AG10803 (cell line): ENCODE measurements around the gene ADGRD1.

Experiments used
- DNase-seq: peaks from one replicate; pipeline ENCODE4 v3.0.0; 2010; ENCODE audit warnings: low read depth
- H3K4me3 ChIP-seq: 2 replicates; pipeline ENCODE4 v1.5.1; 2011; ENCODE audit warnings: mild to moderate bottlenecking, low read length, control low read depth
- TF ChIP-seq, protein P1 (sequence below): conservative IDR thresholded peaks from 2 replicates; pipeline ENCODE4 v1.5.1; 2011; ENCODE audit warnings: mild to moderate bottlenecking, low read length, control low read depth, inconsistent platforms

Gene ADGRD1

DNA sequence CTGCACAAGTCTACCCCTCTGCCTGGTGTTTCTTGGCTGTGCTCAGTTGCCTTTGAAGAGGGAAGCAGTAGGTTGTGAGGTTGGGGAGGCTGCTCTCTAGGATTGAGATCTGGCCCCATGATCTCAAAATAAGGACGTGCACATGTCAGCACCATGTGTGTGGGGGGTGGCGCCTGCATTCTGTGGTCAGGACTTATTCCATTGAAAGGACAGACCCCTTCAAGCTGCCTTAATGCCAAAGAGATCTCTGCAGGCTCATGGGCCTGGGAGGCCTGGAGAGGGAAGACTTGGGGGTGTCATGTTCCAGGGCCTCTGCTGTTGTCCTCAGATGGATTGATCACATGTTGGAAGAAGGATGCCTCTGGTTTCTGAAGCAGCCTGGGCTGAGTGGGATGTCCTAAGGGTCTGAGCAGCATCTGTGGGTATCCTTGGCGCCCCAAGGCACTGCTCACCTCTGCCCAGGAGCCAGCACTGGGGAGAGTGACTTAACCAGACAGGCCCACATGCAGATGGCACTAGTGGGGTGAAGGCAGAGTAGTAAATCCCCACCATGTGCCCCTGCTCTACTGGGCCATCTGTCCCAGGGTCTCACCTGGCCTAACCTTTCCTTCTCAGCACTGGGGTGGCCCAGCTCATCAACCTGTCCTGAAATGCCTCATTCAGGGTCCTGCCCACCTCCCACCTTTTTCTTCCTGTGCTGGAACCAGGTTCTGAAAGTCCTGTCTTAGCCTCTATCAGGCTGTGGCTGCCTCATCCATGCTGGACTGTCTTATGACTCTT lies 118.9 kb downstream of the ADGRD1 start:
- no peak overlapping the region for H3K4me3 ChIP-seq
- TF ChIP-seq, protein P1, sequence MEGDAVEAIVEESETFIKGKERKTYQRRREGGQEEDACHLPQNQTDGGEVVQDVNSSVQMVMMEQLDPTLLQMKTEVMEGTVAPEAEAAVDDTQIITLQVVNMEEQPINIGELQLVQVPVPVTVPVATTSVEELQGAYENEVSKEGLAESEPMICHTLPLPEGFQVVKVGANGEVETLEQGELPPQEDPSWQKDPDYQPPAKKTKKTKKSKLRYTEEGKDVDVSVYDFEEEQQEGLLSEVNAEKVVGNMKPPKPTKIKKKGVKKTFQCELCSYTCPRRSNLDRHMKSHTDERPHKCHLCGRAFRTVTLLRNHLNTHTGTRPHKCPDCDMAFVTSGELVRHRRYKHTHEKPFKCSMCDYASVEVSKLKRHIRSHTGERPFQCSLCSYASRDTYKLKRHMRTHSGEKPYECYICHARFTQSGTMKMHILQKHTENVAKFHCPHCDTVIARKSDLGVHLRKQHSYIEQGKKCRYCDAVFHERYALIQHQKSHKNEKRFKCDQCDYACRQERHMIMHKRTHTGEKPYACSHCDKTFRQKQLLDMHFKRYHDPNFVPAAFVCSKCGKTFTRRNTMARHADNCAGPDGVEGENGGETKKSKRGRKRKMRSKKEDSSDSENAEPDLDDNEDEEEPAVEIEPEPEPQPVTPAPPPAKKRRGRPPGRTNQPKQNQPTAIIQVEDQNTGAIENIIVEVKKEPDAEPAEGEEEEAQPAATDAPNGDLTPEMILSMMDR = no peak
- no peak for DNase-seq

DNA sequence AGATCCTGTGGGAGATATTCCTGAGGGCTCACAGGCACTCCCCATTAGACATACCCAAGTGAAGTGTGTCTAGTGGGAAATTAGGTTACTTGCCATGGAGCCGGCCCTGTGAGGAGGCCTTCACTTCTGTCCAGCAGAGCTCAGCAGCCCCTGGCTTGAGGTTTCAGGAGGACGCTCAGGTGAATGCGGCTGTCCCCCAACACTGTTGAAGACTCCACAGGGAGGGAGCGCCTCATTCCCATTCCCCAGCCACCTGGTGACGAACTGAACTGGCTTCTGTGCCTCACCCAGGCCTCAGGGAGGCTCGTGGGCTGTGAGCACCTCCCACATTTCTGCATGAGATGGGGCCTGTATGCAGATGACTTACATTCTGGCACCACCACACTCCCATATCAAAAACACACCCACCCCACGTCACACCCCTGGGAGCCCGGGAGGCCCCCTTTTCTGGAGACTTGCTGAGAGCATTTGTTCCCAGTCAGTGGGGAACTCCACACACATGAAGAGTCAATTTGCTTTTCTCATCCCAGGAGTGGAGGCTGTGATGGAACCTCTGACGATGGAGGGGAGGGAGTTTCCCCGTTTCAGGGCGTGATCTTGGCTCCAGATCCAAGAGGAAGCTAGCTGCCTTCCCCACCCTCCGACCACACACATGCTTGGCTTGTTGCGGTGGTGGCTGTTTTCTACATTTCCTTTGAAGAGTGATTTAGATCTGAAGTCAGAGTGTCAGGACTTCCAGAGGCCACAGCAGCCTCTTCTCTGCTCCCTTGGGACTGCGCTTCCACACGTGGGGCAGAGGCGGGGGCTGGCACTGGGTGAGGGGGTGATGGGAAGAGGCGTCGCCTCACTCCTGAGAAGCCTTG lies 120.7 kb downstream of the ADGRD1 start:
- peak; percentile 34 for DNase-seq
- H3K4me3 ChIP-seq = no peak overlapping the region
- TF ChIP-seq, protein P1 = no peak

DNA sequence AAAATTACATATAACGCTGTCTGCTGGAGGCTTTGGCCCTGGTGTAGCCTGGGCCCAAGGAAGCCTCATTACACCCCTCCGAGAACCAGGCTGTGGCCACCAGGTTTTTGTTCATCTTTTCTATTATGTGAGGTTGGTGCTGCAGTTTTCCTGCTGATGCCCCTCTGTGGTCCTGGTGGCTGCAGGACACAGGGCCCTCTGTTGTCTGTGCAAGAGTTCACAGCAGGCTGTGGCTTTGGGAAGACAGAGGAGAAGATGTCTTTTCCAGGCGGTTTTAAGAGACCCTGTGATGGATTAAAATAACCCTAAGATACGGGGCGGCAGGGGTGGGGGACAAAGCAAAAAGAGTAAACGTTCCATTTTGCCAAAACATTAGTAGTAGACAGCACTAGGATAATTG lies 121.5 kb downstream of the ADGRD1 start:
- TF ChIP-seq, protein P1 = no peak
- no peak for DNase-seq
- H3K4me3 ChIP-seq = no peak overlapping the region

DNA sequence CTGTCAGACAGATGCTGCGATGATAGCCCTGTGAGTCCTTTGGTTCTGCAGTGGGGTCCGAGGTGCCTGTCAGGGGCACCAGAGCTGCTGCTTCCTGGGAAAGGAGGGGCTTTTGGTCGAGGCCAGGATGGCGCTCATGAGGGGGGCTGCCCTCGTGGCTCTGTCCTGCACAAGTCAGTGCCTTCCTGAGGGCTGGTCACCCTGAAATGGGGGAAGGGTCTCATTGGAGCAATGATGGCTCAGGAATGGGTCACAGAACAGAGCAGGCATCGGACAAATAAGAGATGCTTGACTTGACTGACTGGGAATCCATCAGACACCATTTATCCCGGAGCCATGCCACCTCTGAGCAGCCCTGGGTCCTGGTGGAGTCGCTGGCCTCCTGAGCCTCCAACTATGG lies 121.9 kb downstream of the ADGRD1 start:
- TF ChIP-seq, protein P1 = no peak
- no peak for DNase-seq
- H3K4me3 ChIP-seq = no peak overlapping the region

DNA sequence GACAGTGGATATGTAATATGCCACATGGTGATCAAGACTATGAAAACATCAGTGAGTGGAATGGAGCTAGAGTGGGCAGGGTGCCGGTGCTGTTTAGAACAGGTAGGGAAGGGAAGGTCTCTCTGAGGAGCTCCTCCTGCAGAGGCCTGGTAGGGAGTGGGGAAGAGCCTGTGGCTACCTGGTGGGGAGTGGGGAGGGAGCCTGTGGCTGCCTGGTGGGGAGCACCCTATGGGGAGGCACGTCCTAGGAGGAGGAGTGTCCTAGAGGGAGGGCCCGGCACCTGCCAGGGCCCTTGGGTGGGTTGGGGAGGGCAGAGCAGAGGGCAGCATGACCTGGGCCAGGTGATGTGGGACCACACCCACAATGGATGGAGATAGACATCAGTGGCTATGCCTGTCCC lies 122.6 kb downstream of the ADGRD1 start:
- H3K4me3 ChIP-seq = no peak overlapping the region
- DNase-seq = no peak
- TF ChIP-seq, protein P1 = no peak

DNA sequence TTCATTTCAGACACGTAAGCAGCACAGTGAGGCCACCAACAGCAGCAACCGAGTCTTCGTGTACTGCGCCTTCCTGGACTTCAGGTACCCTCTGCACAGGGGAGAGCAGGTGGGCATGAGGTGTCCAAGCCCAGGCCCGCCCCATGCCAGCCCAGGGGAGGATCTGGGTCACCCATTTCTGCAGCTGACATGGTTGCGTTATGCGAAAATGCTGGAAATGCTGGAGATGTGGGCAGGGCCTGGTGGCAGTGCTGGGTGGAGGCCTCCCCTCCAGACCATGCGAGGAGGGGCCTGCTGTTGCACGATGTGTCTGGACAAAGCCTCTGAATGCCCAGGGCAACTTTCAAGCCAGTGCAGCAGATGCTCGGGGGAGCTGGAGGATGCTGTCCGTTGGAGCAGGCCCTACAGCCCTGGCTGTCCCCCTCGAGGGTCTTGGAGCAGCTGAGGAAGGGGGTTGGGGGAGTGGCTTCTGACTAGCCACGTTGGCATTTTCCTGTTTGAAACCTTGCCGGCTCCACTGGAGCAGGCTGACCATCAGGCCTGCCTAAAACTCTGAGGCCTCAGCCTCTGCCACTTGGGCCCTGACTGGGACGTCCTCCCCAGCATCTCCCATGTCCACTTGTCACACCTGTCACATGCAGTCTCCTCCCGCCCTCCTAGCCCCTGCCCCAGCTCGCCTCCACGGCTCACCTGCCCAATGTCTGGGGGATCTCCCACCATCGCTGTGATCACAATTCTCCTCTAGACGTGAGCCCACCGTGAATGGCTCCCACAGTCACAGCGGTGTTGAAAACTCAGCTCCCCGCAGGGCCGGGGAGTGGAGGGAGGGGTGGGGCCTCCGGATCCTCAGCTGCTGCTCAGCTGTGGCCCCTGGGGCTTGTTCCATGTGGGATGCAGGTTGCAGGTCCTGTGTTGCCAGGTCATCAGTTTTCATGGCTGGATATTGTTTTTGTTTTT lies 123.4 kb downstream of the ADGRD1 start:
- TF ChIP-seq, protein P1 = no peak
- H3K4me3 ChIP-seq = no peak overlapping the region
- DNase-seq = no peak
